HepG2 (cell line): ENCODE measurements around the gene ASIC3. TPM values are rescaled to one million over a fixed set of nuclear protein-coding genes. Genes with fewer than 3 reads are reported as not detected.

Source experiments
- BORCS8-MEF2B ChIP-seq: sonication (generic); formaldehyde crosslinking; IDR thresholded peaks from 2 replicates; pipeline ENCODE4 v1.8.0; 2022; ENCODE audit warnings: mild to moderate bottlenecking, missing genetic modification reagents
- HMG20B ChIP-seq: conservative IDR thresholded peaks from 2 replicates; pipeline ENCODE4 v1.6.1; 2016; ENCODE audit warnings: missing genetic modification reagents, missing compliant biosample characterization
- HNF1A ChIP-seq, 2 experiments: sonication (generic) in 1 of 2; formaldehyde crosslinking in 1 of 2; IDR thresholded peaks; 2 replicates each; pipeline versions ENCODE4 v1.4.0 to v1.6.1; 2016 to 2020; ENCODE audit warnings: borderline replicate concordance in 1 of 2, low read depth in 1 of 2, mild to moderate bottlenecking in 1 of 2, missing genetic modification reagents in 1 of 2
- JUN ChIP-seq: sonication (generic); formaldehyde crosslinking; IDR thresholded peaks from 2 replicates; pipeline ENCODE4 v1.4.0; 2020; ENCODE audit warnings: mild to moderate bottlenecking, missing genetic modification reagents
- MBNL3 ChIP-seq: fragments of 250-450 bp; sonication (Bioruptor Pico); conservative IDR thresholded peaks from 2 replicates; pipeline ENCODE4 v1.8.0; 2022; ENCODE audit warnings: mild to moderate bottlenecking, inconsistent platforms
- MTF2 ChIP-seq: sonication (generic); formaldehyde crosslinking; IDR thresholded peaks from 2 replicates; pipeline ENCODE4 v1.5.0; 2020; ENCODE audit warnings: missing genetic modification reagents, borderline replicate concordance
- NBN ChIP-seq: fragments of 450-650 bp; conservative IDR thresholded peaks from 2 replicates; pipeline ENCODE4 v1.6.1; 2017
- NR2F1 ChIP-seq, 2 experiments: fragments of 450-650 bp in 1 of 2; formaldehyde crosslinking in 1 of 2; IDR thresholded peaks; 2 replicates each; pipeline versions ENCODE4 v1.5.0 to v1.6.1; 2016 to 2020; ENCODE audit warnings: mild to moderate bottlenecking in 1 of 2, missing compliant biosample characterization in 1 of 2, missing genetic modification reagents in 1 of 2, moderate library complexity in 1 of 2
- NR2F2 ChIP-seq: IDR thresholded peaks from 2 replicates; pipeline ENCODE4 v1.6.1; 2012; ENCODE audit warnings: low read depth, inconsistent platforms, borderline replicate concordance
- RFX1 ChIP-seq: fragments of 450-650 bp; IDR thresholded peaks from 2 replicates; pipeline ENCODE4 v1.6.1; 2017
- SNAPC2 ChIP-seq: sonication (generic); formaldehyde crosslinking; IDR thresholded peaks from 2 replicates; pipeline ENCODE4 v1.8.1; 2022; ENCODE audit warnings: mild to moderate bottlenecking, missing genetic modification reagents
- SRY ChIP-seq: sonication (generic); formaldehyde crosslinking; IDR thresholded peaks from 2 replicates; pipeline ENCODE4 v1.8.0; 2022; ENCODE audit warnings: mild to moderate bottlenecking, missing genetic modification reagents
- TRIM24 ChIP-seq: sonication (generic); formaldehyde crosslinking; IDR thresholded peaks from 2 replicates; pipeline ENCODE4 v1.8.0; 2022; ENCODE audit warnings: mild to moderate bottlenecking, missing genetic modification reagents
- ZBTB49 ChIP-seq: sonication (generic); formaldehyde crosslinking; IDR thresholded peaks from 2 replicates; pipeline ENCODE4 v1.4.0; 2020; ENCODE audit warnings: missing genetic modification reagents, borderline replicate concordance
- ZNF274 ChIP-seq: sonication (generic); formaldehyde crosslinking; IDR thresholded peaks from 2 replicates; pipeline ENCODE4 v1.5.1; 2020; ENCODE audit warnings: mild to moderate bottlenecking, missing genetic modification reagents
- ZNF350 ChIP-seq: sonication (generic); formaldehyde crosslinking; IDR thresholded peaks from 2 replicates; pipeline ENCODE4 v1.4.0; 2020; ENCODE audit warnings: mild to moderate bottlenecking, low read depth, missing genetic modification reagents, borderline replicate concordance
- ZNF383 ChIP-seq: sonication (generic); formaldehyde crosslinking; IDR thresholded peaks from 2 replicates; pipeline ENCODE4 v1.4.0; 2020; ENCODE audit warnings: missing genetic modification reagents, mild to moderate bottlenecking, borderline replicate concordance
- ZNF629 ChIP-seq: sonication (generic); formaldehyde crosslinking; conservative IDR thresholded peaks from 2 replicates; pipeline ENCODE4 v1.5.0; 2020; ENCODE audit warnings: missing genetic modification reagents
- ZNF816 ChIP-seq: sonication (generic); formaldehyde crosslinking; IDR thresholded peaks from 2 replicates; pipeline ENCODE4 v1.8.0; 2022; ENCODE audit warnings: missing genetic modification reagents, mild to moderate bottlenecking, borderline replicate concordance
- polyA plus RNA-seq, 8 experiments: library from polyadenylated mRNA; depleted of rRNA in 3 of 8; stranded (reverse) in 7 of 8; unstranded in 1 of 8; fragments of >200 nt; fragmentation: Illumina TruSeq in 4 of 8; extraction: Trizol in 4 of 8; gene quantifications; 2 replicates each; pipeline versions ENCODE4 v1.2.1 to v1.2.3, GENCODE V29; 2011 to 2016; ENCODE audit warnings: low read depth in 4 of 8, missing spikeins in 1 of 8, mixed read lengths in 1 of 8; ENCODE audit not compliant: insufficient read depth in 1 of 8
- total RNA-seq, 5 experiments: library from RNA; depleted of rRNA; stranded (reverse); fragments of >200 nt; fragmentation: Illumina TruSeq; extraction: Trizol; gene quantifications; 2 replicates each; pipeline ENCODE4 v1.2.3, GENCODE V29; 2016; ENCODE audit warnings: low read depth in 1 of 5
- TF ChIP-seq, protein P1 (sequence below): sonication (generic); formaldehyde crosslinking; IDR thresholded peaks from 2 replicates; pipeline ENCODE4 v1.4.0; 2020; ENCODE audit warnings: missing genetic modification reagents
- TF ChIP-seq, protein P2 (sequence below): sonication (generic); formaldehyde crosslinking; IDR thresholded peaks from 2 replicates; pipeline ENCODE4 v1.4.0; 2020; ENCODE audit warnings: low read depth, mild to moderate bottlenecking, missing genetic modification reagents
- TF ChIP-seq, protein P3 (sequence below): sonication (generic); formaldehyde crosslinking; conservative IDR thresholded peaks from 2 replicates; pipeline ENCODE4 v1.8.1; 2023; ENCODE audit warnings: missing genetic modification reagents

The ASIC3 gene
- total and polyA plus RNA-seq, 2 of the 13 experiments (the other 11 are each of a cell fraction or from before 2014, with no cell fraction given): 0.51 TPM; not detected in 1

DNA sequence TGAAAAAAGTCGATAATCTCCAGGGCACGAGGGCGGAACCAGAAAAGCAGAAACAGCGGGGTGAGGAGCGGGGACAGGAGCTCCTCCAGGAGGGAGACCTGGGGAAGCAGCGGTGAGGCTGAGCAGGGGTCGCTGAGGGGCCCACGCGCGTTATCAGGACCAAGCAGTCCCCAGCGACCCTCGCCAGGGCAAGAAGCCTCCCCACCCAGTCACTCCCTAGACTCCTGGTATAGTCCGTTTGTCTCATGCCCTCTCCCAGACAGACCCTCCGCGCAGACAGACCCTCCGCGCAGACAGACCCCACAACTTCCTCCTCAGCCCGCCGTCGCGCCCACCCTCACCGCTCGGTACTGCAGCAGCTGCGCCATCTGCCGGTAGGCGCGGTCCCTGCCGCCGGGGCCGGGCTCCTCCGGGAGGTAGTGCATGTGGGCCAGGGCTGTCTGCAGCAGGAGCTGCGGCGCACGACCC lies 30.3 kb upstream of the ASIC3 start (continued):
- no peak for TF ChIP-seq ZBTB49 (CRISPR knock-in tag)
- no peak for TF ChIP-seq HMG20B (CRISPR knock-in tag)
- TF ChIP-seq MBNL3 (CRISPR knock-in tag): no peak
- no peak; the same call in 1 of the 2 replicates for TF ChIP-seq MTF2
- TF ChIP-seq JUN (CRISPR knock-in tag): no peak
- TF ChIP-seq TRIM24 (CRISPR knock-in tag): no peak
- TF ChIP-seq NBN: no peak
- 0 out of 2 replicates have a peak, but pooled peaks have one; percentile 21 for TF ChIP-seq ZNF274 (CRISPR knock-in tag)
- TF ChIP-seq, protein P1, sequence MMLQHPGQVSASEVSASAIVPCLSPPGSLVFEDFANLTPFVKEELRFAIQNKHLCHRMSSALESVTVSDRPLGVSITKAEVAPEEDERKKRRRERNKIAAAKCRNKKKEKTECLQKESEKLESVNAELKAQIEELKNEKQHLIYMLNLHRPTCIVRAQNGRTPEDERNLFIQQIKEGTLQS (CRISPR knock-in tag): no peak
- no peak for TF ChIP-seq NR2F1 (CRISPR knock-in tag; IDR thresholded peaks at IDR 0.05)
- no peak for TF ChIP-seq SRY (CRISPR knock-in tag)
- TF ChIP-seq, protein P2, sequence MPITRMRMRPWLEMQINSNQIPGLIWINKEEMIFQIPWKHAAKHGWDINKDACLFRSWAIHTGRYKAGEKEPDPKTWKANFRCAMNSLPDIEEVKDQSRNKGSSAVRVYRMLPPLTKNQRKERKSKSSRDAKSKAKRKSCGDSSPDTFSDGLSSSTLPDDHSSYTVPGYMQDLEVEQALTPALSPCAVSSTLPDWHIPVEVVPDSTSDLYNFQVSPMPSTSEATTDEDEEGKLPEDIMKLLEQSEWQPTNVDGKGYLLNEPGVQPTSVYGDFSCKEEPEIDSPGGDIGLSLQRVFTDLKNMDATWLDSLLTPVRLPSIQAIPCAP (CRISPR knock-in tag): no peak
- no peak for TF ChIP-seq SNAPC2 (CRISPR knock-in tag)
- no peak for TF ChIP-seq ZNF629
- TF ChIP-seq ZNF383 (CRISPR knock-in tag): no peak
- TF ChIP-seq ZNF816 (CRISPR knock-in tag): no peak
- TF ChIP-seq ZNF350 (CRISPR knock-in tag): peak; percentile 47; the same call in 1 of the 2 replicates
- TF ChIP-seq HNF1A (IDR thresholded peaks at IDR 0.05; ENCODE audit: low read depth): no peak
- no peak for TF ChIP-seq HNF1A (CRISPR knock-in tag; IDR thresholded peaks at IDR 0.05; ENCODE audit: borderline replicate concordance)
- no peak for TF ChIP-seq BORCS8-MEF2B
- TF ChIP-seq NR2F2: no peak
- TF ChIP-seq RFX1: no peak
- TF ChIP-seq, protein P3, sequence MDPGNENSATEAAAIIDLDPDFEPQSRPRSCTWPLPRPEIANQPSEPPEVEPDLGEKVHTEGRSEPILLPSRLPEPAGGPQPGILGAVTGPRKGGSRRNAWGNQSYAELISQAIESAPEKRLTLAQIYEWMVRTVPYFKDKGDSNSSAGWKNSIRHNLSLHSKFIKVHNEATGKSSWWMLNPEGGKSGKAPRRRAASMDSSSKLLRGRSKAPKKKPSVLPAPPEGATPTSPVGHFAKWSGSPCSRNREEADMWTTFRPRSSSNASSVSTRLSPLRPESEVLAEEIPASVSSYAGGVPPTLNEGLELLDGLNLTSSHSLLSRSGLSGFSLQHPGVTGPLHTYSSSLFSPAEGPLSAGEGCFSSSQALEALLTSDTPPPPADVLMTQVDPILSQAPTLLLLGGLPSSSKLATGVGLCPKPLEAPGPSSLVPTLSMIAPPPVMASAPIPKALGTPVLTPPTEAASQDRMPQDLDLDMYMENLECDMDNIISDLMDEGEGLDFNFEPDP (CRISPR knock-in tag): no peak
